Right ventricle myocardium inferior (tissue), 1 donor: Measurements from ENCODE around the gene TENM4. TPM values are rescaled to one million over a fixed set of nuclear protein-coding genes. Genes with fewer than 3 reads are reported as not detected.

ENCODE experiments used
- ATAC-seq: fragments of 200-7000 bp; cut with Tn5 transposase; one replicate; pipeline ENCODE4 v1.9.1; 2020; ENCODE audit warnings: mild to moderate bottlenecking, moderate library complexity
- DNase-seq: peaks from one replicate; pipeline ENCODE4 v3.0.0; 2021; ENCODE audit errors: missing footprints
- intact Hi-C: fragments of 100-400 bp; cut with DNase I; formaldehyde crosslinking; loops from one replicate; pipeline ENCODE4 v1.11.0; 2022
- total RNA-seq: library from RNA; stranded (reverse); fragmentation: NEBNext Ultra II Directional; extraction: Animal tissue kit (Norgen Biotek cat#: 25700); gene quantifications from one replicate; pipeline ENCODE4 v1.2.1, GENCODE V29; 2021
- donor health status: DM: no; HTN: yes; CAD: no; lungs with severe emphysema.

Gene TENM4
- total RNA-seq, 1 donor from 2014 or later, result 0.35 TPM

GRCh38 chr11:78965432-78965831, 475.4 kb downstream of the TENM4 start:
- no peak for DNase-seq
- ATAC-seq, result no peak
- intact Hi-C loops, result no loop called here

DNA sequence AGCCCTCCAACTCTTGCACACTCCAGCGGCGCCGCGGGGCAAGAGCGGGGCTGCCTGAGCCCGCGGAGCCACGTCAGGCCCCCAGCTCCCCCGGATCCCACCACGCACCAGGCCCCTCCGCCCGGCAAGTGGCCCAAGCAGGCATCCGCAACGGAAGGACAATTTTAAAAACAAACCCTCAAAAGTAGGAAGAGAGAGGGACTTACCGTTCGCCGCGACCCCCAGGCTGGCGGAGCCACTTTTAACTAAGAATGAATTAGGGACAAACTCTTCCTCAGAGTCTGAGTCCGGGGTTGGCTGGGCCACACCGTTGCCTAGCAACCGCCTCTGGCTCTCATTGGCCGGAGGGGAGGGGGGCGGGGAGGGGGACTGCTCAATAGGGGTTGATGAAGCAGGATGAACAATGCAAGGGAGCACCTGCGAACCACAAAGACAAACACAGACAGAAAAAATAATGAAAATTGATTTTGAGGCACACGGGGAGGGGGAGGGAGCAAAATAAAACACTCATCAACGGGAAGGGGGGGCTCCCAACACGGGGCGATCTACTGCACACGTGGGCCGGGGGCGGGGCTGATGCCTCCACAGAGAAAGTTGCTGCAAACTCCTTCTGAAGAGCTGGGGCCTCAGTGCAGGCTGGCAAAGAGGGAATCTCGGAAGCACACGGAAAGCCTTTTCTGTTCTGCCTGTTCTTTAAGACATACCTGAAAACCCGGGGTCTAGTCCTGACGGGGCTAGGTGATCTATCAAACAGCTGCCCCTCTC, 478.7 kb downstream of the TENM4 start:
- DNase-seq (no peak), ATAC-seq (no peak)
- intact Hi-C loops, result loop anchor here (2.0 kb wide), 1 partner anchor 317 kb away; no protein-coding TSS in a partner anchor

GRCh38 chr11:78961247-78961646, 479.6 kb downstream of the TENM4 start:
- ATAC-seq (peak; percentile 60), DNase-seq (no peak)
- intact Hi-C loops, result loop anchor here (2.0 kb wide), 1 partner anchor 316 kb away; no protein-coding TSS in a partner anchor

DNA sequence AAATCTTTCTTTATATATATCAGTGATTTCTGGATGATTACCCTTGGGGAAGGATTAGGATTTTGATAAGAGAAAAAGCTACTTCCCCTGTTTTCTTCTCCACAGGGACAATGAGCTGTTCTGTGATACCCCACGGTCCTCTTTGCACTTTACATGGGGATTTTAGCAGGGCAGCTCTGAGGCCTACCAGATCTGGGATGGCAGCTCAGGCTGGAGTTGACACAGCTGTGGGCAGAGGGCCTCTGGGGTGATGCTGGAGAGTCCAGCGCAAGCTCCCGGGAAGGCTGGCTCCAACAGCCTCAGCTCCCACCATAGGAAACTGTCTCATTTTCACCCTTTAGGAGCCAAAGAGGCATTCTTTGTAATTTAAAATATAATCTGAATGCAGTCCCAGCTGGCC, 482.4 kb downstream of the TENM4 start:
- DNase-seq, result no peak
- intact Hi-C loops, result no loop called here

DNA sequence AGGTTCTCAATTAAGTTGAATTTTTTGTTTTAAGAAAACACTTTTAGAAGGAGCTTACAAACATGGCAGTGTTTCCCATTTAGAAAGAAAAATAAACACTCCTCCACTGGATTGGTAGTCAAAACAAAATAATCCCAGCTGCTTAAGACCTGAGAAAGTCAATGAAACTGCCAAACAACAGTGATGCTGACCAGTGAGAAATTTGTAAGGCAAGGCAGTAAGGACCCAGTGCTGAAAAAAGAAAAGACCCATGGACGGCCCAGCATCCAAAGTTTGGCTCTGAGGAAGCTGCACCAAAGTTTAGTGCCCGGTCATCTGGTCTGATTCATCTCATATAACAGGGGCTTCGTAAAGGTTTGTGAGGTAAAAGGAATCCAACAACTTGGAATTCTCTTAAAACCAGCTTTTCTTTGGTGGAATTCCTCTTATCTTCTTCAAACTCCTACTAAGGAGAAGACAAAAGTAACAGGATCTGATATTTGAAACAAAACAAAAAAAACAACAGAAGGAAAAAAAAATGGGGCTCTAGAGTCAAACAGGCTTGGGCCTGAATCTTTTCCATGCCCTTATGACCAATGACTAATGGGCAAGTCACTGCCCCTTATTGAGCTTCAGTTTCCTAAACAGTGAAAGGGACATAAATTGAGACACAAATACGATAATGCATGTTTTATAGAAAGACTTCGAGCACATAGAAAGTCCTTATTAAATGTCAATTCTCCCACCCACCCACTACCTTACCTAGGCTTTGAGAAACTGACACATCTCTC, 483.2 kb downstream of the TENM4 start:
- intact Hi-C loops, result no loop called here
- ATAC-seq (no peak), DNase-seq (no peak)

More for the DNA sequence above, 482.4 kb downstream of the TENM4 start:
- no peak for ATAC-seq

- no peak for ATAC-seq
- intact Hi-C loops, result loop anchor here (5.0 kb wide), 1 partner anchor 152 kb away; no protein-coding TSS in a partner anchor
- DNase-seq, result no peak
These were observed 486.1 kb downstream of the TENM4 start for GRCh38 chr11:78954696-78955095.

- intact Hi-C loops, result loop anchor here (5.0 kb wide), 1 partner anchor 152 kb away; no protein-coding TSS in a partner anchor
- peak; percentile 51 for ATAC-seq
- DNase-seq, result no peak
These were observed 486.6 kb downstream of the TENM4 start for GRCh38 chr11:78954261-78954660.

DNA sequence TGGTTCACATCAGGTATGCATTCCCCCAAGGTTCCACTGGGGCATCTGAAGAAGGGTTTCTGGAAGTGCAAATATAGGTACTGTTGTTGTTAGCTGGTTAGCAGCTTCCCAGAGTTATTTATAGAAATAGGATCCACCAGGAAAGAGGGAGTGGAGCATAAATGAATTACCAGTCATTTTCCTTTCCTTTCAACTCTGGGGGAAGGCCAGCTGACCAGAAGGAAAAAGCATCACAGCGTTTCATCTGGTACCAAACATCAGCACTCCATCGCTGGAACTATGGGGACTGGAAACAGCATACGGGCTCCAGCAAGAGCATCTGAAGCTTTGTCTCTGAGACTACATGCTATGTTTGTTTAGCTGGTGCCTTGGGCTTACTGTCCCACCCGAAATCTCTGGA, 487.9 kb downstream of the TENM4 start:
- ATAC-seq (no peak), DNase-seq (no peak)
- intact Hi-C loops, result loop anchor here (5.0 kb wide), 1 partner anchor 151 kb away; no protein-coding TSS in a partner anchor

DNA sequence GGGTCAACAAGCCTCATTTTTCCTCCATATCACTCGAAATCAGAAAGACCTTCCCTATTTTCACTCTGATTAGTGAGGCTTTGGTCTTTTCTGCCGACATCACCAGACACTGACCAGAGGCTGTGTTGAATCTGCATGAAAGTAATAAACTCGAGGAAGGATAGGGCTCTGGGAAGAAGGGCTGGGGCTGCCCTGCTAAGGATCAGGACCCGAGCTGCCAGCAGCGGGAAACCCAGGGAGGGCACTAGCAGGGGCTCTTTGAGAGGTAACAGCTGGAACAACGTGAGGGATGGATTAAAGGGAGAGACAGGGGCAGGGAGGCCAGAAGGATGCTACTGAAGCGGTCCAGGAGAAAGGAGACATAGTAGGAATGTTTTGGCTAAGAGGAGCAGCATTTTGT, 488.7 kb downstream of the TENM4 start:
- ATAC-seq (no peak), DNase-seq (no peak)

GRCh38 chr11:78949976-78950690, 490.7 kb downstream of the TENM4 start:
- DNase-seq (no peak), ATAC-seq (no peak)
- intact Hi-C loops, result loop anchor here (5.0 kb wide), 1 partner anchor 148 kb away; no protein-coding TSS in a partner anchor

More for the DNA sequence above, 488.7 kb downstream of the TENM4 start:
- intact Hi-C loops, result loop anchor here (5.0 kb wide), 1 partner anchor 150 kb away; no protein-coding TSS in a partner anchor

DNA sequence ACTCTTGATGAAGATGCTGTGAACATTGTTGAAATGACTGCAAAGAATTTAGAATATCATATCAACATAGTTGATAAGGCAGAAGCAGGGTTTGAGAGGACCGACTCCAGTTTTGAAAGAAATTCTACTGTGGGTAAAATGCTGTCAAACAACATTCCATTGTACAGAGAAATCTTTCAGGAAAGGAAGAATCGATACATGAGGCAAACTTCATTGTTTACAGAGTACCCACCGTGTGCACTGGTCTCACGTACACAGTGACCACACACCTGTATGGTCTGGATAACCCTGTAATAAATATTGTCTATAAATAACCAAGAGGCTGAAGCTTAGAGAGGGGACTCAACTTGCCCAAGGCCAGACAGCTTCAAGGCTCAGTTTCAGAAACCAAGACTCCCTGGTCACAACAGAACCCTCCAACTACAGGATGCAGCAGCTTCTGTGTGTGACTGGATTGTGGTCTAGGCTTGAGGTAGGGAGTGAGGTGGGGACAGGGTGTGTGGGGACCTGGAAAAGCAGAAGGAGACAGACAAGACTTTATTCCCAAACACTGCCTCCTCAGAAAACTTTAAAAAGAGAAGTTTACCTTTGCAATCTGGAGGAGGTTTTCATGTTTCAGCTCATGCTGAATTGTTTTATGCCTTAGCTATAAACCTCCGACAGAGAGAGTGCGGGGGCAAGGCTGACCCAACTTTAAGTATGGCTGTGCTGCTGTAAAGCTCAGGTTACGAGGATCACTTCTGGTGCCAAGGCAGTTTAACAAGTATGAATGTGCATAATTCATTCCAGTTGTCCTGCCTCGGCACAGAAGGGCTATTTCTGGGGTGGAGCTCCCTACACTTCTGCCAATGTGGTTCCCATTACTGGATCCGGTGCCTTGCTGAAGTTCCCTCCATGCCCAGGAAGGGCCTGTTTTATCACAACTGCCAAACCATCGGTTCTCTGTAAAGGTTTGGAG, 493.6 kb downstream of the TENM4 start:
- intact Hi-C loops, result no loop called here
- DNase-seq, result no peak
- ATAC-seq, result no peak

DNA sequence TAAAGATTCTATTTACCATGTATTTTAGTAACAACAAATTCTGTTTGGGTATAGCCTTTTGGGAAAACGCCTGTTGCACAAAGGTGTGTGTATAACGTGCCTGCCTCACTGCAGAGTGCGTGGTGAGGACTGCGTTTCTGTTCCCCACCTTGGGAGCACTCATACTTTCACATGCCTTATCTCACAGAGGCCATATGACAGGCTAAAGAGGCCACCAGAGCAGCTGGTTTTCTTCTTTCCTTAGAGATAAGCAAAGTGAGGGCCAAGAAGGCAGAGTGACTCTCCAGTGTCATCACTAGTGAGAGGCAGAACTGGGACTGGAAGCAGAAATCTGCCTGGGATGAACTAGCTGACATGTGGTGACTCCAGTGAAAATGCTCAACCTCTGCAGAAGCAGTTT, 497.0 kb downstream of the TENM4 start:
- intact Hi-C loops, result no loop called here
- no peak for ATAC-seq
- no peak for DNase-seq

DNA sequence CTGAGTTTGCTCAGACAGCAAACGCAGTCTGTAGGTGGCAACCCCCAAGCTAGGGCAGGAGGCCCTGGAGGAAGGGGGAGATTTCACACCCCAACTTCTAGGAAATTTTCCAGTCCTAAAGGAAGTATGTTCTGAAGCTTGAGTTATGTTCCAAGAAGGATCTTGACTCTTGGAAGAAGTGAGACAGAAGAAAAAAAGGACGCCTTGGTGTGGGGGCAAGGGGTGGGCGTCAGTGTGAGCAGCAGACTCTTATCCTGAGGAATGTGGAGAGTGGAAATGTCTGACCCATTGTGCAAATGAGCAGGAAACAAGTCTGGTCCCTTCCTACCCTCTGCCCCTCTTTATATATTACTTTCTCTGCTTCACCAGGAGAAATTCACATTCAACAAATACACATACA, 497.7 kb downstream of the TENM4 start:
- intact Hi-C loops, result no loop called here
- ATAC-seq, result no peak
- DNase-seq, result no peak

DNA sequence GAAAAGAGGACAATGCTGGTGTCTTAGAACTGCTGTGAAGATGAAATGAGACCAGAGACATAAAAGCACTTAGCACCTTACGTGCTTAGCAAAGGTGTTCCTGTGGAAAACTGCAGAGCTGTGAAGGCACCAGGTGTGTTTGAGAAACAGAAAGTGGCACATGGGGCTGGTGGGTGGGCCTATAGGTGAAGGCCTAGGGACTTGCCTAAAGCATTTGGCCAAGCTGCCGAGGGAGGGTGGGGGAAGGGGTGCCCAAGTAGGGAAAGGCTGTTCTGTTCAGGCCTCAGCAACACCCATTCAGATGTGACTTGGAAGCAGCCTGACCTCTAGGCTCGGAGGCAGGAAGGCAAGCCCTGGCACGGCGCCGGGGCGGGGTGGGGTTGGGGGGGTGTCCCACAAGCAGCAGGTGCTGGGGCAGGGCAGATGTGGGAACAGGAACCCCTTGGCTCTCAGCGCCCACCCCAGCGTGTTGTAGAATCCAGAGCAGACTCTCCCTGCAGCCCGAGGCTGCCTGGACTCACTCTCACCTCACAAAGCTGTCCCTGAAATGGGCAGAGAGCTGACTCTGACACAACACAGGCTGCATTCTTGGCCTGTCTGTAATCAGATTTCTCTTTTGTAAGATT, 499.5 kb downstream of the TENM4 start:
- intact Hi-C loops, result no loop called here

DNA sequence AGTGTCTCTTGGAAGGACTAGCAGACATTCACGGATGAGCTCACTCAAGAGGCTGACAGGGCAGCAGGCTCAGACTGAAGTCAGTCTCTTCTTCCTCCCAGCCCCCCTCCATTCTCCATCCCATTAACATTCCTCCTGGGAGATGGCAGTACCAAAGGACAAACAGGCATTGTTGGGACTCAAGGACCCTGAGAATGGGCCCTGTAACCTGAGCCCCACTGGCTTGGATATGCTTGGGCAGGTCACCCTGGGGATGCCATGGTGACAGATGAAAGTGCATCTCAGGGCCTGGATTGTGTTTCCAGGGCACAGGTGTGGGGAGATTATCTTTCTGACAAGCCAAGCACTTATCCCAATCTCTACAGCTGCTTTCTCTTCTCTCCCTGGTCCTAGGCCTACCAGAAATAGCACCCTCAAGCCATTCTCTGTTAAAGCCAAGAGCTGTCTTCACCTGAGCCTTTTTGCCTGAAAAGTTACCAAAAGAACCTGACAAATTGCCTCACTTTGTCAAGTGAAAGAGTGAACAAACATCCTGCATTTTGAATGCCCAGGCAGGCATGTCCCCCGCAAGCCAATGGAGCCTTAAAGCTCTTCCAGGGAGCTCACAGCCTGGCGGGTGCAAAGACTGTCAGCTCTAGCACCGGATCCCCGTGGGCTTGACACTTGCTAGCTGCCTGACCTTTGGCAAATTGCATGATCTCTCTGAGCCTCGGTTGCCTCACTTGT, 500.2 kb downstream of the TENM4 start:
- intact Hi-C loops, result no loop called here
- no peak for DNase-seq
- no peak for ATAC-seq

More for the DNA sequence above, 499.5 kb downstream of the TENM4 start:
- ATAC-seq, result no peak
- no peak for DNase-seq

- no peak for ATAC-seq
- DNase-seq, result no peak
- intact Hi-C loops, result no loop called here
These were observed 501.9 kb downstream of the TENM4 start for GRCh38 chr11:78938971-78939370.

DNA sequence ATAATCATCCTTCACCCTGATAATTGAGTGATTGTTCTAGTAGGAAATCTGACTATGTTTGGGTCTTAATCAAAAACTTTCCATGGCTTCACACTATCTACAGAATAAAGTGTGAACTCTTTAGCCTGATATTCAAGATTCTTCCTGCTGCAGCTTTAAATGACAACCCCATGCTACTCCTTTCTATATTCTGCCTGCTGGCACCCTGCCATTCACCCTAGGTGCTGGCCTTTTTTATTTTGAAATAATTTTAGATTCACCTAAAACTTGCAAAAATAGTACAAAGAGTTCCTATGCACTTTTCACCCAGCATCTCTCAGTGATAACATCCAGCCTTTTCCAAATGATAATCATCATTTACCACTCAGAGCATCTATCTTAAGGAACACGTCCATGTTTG, 502.8 kb downstream of the TENM4 start:
- intact Hi-C loops, result no loop called here
- no peak for DNase-seq

More for the DNA sequence above, 502.8 kb downstream of the TENM4 start:
- ATAC-seq, result no peak
